SIG-M5 (cell line): ENCODE measurements around the gene STK25.
"Not testable (repeated sequence)": the region's sequence is repeated elsewhere in the genome, so short reads cannot be mapped to it uniquely, and the experiment has no call there.

Source experiments
- DNase-seq: peaks from one replicate; lab custom pipeline; 2025; lab: John Stamatoyannopoulos, UW

STK25 gene

DNA sequence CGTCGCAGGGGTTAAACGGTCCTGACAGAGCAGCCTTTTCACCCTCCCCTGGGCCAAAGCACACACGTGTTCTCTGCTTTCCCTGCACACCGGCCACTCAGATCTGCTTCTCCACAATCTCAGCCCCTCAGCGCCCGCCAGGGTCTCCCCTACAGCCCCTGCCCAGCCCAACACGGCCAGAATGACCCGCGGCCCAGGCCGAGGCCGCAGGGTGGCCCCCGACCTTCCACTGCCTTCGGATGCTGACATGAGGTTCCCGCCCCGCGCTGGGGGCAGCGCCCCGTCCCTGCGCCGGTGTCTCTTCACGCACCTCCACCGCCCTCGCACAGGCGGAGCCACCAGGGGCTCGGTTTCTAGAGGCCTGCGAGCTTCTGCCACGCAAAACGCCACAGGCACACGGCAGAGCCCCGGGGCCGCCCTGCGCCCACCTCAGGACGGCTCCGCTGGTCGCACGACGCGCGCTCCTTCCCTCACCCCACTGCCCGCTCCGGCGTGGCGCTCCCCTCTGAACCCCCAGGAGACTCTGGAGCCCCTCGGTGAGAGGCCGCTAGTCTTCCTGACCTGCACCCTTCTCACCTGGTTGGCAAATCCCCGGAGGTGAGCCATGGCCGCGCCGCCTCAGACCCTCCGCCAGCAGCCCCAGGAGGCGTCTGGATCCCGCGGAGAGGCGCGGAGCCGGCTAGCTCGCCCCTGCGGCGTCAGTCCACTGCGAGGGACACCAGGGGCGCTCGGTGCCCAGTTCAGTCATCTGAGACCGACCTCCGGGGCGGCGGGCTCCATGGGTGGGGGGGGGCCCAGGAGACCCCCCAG lies 749 bp downstream of the STK25 start:
- no peak for DNase-seq

DNA sequence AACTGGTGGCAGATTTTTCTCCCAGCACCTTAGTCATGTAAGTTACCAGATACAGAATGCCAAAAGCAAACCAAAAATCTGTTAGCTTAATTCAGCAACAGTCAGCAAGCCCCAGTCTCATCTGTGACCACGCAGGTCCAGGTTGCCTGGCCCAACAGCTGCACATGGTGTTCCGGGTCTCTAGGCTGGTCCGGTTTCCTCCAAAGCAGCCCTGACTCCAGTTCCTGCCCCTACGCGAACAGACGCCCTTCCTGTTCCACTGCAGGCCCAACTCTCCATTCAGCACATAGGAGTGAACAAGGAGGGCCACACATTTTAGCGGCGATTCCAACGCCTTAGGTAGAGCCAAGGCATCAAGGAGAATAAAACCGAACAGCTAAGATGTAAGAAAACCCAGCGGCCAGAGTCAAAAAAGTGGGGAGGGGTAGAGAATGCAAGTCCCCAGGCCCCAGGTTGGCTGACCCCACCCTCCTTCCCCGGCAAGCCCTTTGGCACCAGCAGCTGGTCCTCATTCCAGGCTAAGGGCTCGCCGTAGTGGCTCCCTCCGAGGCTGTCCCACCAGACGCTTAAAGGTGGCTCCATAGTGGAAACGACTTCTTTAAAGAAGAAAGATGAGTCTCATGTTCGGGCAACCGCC lies 1.5 kb downstream of the STK25 start:
- no peak for DNase-seq

DNA sequence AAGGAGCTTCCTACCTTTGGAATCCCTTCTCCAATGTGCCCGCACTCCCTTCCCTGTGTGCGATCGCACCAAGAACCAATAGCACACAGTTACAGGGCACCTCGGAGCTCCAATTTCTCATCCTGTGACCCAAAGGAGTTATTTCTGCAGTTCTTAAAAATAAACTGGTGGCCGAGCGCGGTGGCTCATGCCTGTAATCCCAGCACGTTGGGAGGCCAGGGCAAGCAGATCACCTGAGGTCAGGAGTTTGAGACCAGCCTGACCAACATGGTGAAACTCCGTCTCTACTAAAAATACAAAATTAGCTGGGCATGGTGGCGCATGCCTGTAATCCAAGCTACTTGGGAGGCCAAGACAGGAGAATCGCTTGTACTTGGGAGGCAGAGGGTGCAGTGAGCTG lies 2.1 kb downstream of the STK25 start:
- not testable (repeated sequence) for DNase-seq

DNA sequence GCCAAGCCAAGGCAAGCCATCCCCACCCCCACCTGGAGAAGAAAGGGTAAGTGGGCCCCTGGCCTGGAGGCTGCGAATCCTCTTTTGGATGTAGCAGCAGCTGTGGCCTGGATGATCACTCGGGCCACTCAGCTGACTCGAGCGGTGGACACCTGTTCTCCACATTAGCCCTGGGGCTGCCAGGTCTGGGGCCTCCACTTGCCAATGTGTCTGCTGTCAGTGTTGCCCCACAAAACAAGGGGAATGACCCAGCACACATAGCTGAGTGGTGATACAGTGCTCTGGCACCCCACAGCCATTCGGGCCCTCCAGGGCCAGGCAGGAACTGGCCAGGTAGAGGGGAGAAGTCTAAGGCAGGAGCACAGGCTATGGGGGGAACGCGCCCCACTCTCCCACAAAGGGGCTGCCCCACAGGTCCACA lies 2.6 kb downstream of the STK25 start:
- no peak for DNase-seq

DNA sequence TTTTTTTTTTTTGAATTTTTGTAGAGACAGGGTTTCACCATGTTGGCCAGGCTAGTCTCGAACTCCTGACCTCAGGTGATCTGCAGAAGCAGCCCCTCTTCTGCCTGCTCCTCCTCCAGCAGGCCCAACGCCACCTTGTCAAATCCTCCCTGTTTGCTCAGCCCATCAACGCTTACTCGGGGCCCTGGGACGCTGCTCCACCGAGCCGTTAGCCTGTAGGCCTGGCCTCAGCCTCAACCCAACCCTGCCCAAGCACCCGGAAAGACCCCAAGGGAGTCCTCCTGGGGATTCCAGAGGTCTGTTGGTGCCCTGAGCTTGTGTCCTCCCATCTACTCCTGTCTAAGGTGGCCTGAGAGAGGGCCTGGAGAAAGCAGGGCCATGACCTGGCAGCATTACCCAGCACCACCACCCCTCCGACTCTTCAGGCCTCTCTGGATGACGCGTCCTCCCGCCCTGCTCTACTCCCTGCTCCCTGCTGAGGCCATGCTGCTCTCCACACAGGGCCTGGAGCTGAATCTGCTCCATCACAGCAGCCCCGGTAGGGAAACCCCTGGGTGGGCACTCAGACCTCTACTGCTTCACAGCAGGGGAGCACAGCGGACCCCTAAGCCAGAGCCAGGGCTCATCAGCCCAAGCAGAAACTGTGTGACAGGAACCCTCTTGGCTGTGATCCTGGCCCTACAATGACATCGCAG lies 3.2 kb downstream of the STK25 start:
- no peak for DNase-seq

DNA sequence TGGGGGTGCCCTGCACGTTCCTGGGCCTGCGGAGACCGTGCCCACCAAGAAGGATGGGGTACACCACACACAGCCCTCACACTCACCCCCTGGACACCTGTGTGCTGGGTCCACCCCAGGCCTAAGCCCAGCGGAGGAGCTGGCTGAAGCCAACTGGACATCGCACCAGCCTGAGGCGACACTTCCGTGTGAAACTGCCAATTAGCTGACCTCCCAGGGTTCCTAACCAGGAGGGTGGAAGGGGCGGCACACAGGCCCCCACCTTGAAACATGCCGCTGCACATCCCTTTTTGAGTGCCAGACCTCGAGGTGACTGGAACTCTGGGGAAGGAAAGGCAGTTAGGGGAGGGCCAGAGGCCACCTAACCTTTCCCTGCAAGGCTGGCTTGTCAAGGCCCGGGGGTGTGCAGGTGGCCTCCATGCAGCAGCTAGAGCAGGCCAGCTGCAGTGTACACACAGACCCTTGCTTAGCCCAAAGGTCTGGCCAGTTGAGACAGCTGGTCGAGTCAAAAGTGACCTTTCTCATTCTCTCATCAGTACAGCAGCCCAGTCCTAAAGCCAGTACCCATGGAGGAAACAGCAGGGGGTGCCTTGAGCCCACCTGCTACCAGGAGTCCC lies 4.5 kb downstream of the STK25 start:
- no peak for DNase-seq

DNA sequence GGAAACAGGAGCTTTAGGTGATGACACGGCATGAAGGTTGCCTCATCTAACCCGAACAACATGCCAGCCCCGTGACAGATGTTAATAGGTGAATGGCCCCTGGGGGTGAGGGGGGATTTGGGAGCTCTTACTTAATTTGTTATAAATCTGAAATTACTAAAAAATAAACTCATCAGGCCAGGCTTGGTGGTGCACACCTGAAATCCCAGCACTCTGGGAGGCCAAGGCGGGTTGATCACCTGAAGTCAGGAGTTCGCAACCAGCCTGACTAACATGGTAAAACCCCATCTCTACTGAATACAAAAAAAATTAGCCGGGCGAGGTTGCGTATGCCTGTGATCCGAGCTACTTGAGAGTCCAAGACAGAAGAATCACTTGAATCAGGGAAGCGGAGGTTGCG lies 6.1 kb downstream of the STK25 start:
- no peak for DNase-seq

DNA sequence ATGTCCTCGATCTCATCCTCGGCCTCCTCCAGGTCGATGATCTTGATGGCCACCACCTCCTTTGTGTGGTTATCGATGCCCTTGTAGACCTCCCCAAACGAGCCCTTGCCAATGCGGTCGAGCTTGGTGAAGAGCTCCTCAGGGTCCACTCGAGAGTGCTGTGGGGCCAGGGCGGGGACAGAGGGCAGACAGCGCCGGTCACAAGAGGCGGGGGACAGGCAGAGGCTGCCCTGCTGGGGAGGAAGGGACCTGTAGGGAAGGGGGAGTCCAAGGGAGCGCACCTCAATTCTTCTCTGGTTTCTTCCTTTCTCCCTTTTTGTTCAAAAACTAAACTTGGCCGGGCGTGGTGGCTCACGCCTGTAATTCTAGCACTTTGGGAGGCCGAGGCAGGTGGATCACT lies 6.8 kb downstream of the STK25 start:
- DNase-seq: no peak

DNA sequence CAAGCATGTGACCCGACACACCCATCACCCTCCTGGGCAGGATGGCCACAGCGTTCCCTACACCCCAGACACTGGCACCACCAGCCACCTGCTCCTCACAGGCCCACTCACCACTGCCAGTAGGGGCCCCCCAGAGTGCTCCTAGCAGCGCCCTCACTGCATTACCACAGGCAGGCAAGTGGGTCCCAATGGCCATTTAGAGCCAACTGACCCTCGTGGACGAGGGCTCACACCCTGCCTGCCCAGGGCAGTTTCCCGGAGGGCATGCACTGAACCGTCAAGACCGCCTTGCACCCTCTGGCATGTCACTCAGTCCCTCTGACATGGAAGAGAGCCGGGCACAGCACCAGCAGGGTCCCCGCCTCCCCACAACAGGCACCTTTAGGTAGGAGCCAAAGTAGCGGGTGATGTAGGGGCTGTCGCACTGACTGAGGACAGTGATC lies 7.3 kb downstream of the STK25 start:
- DNase-seq: no peak

DNA sequence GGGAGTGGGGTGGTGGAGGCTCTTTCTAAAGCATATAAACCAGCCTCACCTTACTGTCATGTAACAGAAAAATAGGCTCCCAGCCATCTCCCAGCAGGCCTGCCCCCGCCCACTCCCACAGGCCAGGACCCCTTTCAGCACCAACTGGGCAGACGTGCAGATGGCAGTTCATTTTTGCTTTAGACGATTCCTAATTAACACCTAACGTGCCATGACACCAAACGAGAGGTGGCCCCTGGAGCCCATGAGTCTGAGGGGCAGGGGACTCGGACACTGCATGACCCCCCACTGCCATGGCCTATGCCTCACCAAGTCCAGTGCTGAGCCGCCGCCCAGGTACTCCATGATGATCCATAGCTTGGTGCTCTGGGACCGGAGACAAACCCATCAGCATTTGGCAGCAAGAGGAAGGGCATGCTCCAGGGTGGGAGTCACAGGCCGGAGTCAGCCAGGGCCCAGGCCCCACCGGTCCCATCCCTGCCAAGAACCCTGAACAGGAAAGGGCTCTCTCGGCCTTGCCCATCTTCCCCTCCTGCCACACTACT lies 7.9 kb downstream of the STK25 start:
- no peak for DNase-seq

DNA sequence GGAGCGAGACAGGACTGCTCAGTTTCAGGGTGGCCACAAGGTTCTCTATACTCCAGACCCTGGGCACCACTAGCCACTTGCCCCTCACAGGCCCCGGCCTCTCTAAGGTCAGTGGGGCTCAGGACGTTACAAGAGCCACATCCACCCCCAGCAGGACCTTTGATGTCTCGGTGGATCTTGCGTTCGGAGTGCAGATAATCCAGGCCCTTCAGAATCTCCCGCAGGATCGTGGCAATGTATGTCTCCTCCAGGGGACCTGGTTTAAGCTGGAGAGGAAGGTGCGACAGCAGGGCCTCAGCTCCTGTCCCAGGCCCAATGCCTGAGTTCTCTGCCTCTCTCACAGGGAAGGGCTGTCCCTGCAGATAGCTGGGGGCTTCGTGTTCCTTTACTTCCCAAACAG lies 8.4 kb downstream of the STK25 start:
- no peak for DNase-seq

DNA sequence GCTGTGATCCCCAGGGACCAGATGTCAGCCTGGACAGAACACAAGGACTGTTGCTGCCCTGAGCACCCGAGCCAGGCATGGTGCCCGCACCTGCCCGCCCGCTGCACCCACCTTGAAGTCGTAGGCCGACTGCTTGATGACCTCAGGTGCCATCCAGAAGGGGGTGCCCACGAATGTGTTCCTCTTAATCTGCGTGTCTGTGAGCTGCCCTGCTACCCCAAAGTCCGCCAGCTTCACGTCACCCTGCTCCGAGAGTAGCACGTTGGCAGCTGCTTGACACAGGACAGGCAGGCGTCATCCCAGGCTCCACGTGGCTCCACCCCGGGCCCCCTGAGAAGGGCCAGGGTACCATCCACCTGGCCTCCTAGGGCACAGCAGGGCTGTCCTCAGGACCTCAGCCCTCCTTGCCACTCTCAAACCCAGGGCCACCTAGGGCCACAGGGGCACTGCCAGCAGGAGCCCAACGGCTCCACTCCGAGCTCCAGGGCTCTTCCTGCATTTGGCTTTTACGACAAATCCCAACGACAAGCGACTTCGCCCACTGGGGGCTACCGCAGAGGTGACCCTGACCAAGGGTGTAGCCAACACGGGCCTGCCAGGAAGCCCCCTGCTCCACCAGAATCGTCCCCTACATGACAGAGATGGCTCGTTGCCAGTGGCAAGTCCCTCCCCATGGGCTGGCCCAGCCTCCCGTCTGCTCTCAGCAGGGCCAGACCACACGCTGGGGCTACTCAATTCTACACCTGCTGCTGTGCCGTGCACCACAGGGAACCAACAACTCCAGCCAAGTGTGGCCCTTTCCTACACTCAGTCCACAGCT lies 9.0 kb downstream of the STK25 start:
- no peak for DNase-seq

DNA sequence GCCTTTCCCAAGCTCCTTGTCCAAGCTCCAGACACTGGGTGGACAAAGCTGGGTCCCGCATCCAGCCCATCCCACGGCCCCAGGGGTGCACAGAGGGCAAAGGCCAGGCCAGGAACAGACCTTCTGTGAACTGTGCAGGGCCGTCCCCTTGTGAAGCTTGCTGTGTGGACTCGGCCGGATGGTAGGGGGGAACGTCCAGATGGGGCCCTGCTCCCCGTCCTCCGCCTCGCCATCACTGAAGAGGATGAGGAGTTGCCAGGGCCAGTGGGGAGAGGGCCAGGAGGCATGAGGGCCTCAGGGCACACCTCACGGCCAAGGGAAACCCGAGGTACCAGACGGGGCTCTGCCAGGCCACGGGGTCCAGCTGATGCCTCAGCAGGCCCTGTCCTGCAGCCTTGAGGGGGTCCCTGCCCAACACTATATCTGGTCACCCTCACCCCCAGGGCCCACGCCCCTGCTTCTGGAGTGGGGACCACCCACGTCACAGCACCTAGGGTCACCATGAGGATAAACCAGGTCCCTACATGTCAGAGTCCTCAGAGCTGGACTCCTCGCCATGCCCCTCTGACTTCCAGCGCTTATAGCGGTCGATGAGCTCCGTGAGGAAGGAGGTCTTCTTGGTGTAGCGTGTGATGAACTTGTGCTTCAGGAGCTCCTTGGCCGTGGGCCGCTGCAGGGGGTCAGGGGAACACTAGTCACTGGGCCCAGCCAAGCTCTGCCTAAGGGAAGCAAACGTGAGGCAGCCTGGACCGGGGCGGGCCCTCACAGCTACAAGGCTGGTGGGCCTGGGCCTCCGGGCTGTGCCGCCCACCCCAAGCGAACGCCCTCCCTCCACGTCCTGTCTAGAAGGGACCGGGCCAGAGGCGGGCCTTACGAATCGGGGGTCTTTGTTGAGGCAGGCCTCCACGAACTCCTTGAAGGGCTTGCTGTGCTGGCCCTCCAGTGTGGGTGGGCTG lies 10.0 kb downstream of the STK25 start:
- DNase-seq: no peak

DNA sequence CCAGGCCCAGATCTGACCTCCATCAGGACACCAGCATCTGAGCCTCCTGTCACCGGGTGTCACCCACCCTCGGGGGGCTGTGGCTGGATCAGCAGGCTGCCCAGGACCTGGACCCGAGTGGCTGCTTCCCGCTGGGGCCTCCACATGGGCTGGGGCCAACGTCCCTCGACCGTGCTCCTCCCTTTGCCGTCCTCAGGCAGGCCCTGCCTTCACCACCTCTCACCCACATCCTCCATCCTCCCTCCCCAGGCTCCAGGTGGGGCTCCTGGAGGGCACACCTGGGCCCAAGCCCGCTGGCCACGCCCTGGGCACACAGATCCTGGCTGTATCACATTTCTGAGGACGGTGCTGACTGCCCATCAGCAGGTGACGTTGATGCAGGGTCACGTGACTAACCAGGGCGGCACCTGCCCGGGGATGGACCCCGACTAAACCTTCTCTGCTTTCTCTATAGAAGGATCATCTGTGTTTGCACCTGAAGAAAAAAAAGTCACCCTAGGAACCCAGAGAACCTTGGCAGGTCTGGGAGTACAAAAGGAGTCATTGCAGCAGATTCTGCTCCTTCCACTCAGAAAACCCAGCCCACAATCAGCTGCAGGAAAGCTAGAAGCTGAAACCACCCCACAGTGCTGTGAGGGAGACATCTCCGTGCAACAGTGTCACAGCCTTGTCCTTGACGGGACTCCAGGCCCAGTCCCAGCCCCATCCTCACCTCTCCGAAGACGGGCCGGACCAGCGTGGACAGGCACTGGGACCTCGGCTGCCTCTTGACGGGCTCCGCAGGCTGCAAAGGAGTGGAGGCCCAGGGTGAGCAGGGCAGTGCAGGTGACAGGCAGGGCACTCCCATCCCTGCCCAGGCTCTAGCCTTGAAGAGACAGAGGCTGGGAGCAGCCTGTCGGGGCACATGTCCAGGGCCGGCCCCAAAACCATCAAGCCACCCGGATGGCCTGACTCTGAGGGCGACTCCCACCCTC lies 11.2 kb downstream of the STK25 start:
- DNase-seq: no peak

DNA sequence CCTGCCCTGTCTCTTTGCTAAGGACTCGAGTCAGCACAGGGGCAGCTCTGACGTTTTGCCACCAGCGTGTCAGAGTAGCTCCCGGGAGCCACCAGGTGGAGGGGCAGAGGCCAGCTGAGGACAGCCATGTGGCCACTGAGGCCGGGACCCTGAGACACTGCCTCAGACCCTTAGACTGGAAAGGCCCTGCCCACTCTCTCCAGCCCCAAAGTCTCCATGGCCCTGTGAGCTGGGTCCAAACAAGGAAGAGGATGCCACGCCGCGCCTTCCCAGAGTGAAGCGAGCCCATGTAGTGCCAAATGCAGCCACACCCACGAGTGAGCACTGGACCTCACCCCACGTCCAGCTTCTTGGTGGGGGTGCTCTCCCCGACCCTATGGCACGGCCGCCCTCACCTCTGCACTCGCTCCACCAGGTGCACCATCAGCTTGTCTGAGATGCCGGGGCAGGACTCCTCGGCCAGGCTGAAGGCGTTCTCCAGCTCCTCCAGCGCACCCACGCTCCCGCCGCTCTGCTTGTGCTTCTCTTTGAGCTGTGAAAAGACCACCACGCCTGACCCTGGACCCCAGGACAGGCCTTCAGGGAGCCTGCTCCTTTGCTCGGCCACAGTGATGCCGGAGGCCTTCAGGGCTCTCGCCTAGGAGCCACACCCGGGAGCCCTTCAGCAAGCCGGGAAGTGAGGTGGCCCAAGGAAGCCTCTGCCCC lies 12.2 kb downstream of the STK25 start:
- DNase-seq: no peak

DNA sequence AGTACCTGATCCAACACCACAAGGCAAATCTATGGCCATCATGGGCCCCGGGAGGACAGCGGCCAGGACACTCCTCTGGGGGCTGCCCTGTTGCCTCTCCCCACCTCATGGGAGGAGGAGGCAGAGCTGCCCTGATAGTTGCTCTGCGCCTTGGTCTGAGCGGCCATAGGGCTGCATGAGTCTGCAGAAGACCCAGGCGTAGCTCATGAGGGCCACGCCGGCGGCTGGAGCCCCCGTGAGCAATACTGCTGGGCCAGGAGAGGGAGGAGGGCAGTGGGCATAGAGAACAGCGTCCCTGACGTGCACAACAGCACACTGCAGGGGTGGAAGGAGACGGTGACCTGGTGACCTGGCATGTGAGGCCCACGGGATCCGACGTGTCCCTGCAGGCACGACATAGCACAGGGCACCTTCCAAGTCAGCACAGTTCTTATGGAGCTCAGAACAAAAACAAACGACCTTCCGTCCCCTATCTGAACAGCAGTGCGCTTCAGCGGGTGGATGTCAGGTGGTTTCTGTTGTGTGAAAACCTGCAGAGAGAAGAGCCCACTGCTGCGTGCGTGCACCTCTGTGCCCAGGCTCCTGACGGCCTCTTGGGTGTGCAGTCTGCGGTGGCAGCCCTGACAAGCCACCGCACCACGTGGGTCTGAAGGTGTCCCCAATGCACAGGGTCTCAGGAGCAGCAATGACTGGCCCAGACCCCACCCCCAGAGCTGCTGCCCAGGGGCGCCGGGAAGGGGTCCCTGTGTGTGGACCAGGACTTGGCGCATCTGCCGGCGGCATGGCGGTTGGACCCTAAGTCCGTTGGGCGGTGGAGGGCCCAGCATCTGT lies 13.0 kb downstream of the STK25 start:
- DNase-seq: no peak

DNA sequence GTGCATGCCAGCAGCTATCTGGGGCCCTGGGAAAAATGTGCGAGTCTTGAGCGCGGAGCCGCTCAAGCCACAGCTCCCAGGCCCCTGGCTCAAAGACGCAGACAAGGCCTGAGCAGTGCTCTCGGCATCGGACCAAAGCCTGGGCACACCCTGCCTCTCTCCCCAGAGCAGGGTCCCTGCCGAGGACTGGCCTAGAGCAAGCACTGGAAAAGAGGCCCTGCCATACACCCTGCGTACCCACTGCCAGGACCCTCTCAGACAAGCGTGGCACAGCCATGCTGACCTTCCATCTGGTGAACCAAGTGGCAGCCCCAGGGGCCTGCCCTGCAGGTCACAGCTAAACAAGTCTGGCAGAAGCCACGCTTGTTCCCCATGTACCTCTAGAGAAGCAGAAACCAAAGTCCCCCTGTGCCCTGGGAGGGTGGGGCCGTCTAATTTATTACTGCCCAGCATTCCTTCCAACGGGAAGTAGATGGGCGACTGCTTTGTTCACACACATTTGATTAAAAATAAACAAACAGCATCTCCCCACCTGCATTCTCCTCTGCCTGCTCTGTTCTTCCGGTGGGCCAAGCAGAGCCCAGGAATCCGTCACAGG lies 14.0 kb downstream of the STK25 start:
- no peak for DNase-seq
